ENCODE measurements around the gene SPTLC3. TPM values are rescaled to one million over a fixed set of nuclear protein-coding genes. Genes with fewer than 3 reads are reported as not detected.

The SPTLC3 gene
- total RNA-seq, 2 experiments from 2014 or later, result not detected

GRCh38 chr20:13099676-13100075, 90.9 kb downstream of the SPTLC3 start:
- no TSS peak for BruUV-seq (replicated peaks)
- POLR2A ChIA-PET, result no interaction called here
- Histone ChIP-seq H3K9me3 (ENCODE audit: low read length) (no peaks in the 10 kb centered on the region), H4K20me1 (ENCODE audit: insufficient read depth, low read length) (no peaks in the 10 kb centered on the region), H3K79me2 (ENCODE audit: insufficient read depth, low read depth, low read length) (no peaks in the 10 kb centered on the region), H3K4me1 (ENCODE audit: insufficient read depth, low read length, poor library complexity, severe bottlenecking) (no peaks in the 10 kb centered on the region), H2AFZ (ENCODE audit: low read length) (no peak overlapping the region), H3K4me3 (ENCODE audit: low read depth, low read length, poor library complexity, severe bottlenecking) (no peak overlapping the region), H3K9me2 (ENCODE audit: insufficient read depth, low read length) (no peaks in the 10 kb centered on the region), H3K36me3 (ENCODE audit: insufficient read depth, low read length) (no peaks in the 10 kb centered on the region), H3K4me2 (ENCODE audit: low read length) (no peak overlapping the region), H3K27ac (ENCODE audit: low read depth, low read length, poor library complexity, severe bottlenecking) (no peak overlapping the region)
- no peak for DNase-seq (ENCODE audit: low spot score)
- CTCF ChIA-PET (ENCODE audit: unreplicated experiment), result no interaction called here
- intact Hi-C loops (cut with micrococcal nuclease; ENCODE audit: unreplicated experiment), result loop anchor here (10.0 kb wide), 1 partner anchor 265 kb away; no protein-coding TSS in a partner anchor
- TF ChIP-seq, protein P1, sequence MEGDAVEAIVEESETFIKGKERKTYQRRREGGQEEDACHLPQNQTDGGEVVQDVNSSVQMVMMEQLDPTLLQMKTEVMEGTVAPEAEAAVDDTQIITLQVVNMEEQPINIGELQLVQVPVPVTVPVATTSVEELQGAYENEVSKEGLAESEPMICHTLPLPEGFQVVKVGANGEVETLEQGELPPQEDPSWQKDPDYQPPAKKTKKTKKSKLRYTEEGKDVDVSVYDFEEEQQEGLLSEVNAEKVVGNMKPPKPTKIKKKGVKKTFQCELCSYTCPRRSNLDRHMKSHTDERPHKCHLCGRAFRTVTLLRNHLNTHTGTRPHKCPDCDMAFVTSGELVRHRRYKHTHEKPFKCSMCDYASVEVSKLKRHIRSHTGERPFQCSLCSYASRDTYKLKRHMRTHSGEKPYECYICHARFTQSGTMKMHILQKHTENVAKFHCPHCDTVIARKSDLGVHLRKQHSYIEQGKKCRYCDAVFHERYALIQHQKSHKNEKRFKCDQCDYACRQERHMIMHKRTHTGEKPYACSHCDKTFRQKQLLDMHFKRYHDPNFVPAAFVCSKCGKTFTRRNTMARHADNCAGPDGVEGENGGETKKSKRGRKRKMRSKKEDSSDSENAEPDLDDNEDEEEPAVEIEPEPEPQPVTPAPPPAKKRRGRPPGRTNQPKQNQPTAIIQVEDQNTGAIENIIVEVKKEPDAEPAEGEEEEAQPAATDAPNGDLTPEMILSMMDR (conservative IDR thresholded peaks at IDR 0.05; ENCODE audit: low read length), result no peak
- TF ChIP-seq EZH2phosphoT487 (IDR thresholded peaks at IDR 0.05; ENCODE audit: borderline replicate concordance, low read depth, low read length), result no peak

DNA sequence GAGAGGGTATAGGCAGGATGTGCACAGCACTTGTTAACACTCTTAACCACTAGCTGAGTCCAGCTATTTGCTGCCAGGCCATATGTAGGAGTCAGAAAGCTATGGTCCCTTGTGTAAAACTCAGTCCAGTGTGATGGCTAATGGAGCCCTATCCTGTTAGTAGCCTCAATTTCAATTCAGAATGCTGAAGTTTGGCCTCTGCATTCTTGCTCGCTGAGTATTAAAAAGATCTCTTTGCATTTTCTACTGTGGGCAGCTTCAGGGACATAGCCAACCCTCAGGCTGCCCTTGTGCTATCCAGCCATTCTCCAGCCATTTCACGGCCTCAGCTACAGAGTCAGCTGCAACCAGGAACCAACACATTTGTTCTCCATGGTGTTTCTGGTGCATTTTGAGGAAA, 92.5 kb downstream of the SPTLC3 start:
- Histone ChIP-seq H3K9me2 (ENCODE audit: insufficient read depth, low read length) (no peaks in the 10 kb centered on the region), H3K4me3 (ENCODE audit: low read depth, low read length, poor library complexity, severe bottlenecking) (no peak overlapping the region), H4K20me1 (ENCODE audit: insufficient read depth, low read length) (no peaks in the 10 kb centered on the region), H2AFZ (ENCODE audit: low read length) (no peak overlapping the region), H3K36me3 (ENCODE audit: insufficient read depth, low read length) (no peaks in the 10 kb centered on the region), H3K27ac (ENCODE audit: low read depth, low read length, poor library complexity, severe bottlenecking) (no peak overlapping the region), H3K9me3 (ENCODE audit: low read length) (no peaks in the 10 kb centered on the region), H3K79me2 (ENCODE audit: insufficient read depth, low read depth, low read length) (no peaks in the 10 kb centered on the region), H3K4me1 (ENCODE audit: insufficient read depth, low read length, poor library complexity, severe bottlenecking) (no peaks in the 10 kb centered on the region), H3K4me2 (ENCODE audit: low read length) (no peak overlapping the region)
- no peak for DNase-seq (ENCODE audit: low spot score)
- no peak for TF ChIP-seq EZH2phosphoT487 (IDR thresholded peaks at IDR 0.05; ENCODE audit: borderline replicate concordance, low read depth, low read length)
- TF ChIP-seq, protein P1 (conservative IDR thresholded peaks at IDR 0.05; ENCODE audit: low read length), result no peak
- ChIA-PET CTCF (ENCODE audit: unreplicated experiment) (no interaction called here), POLR2A (no interaction called here)
- intact Hi-C loops (cut with micrococcal nuclease; ENCODE audit: unreplicated experiment), result loop anchor here (10.0 kb wide), 1 partner anchor 266 kb away; no protein-coding TSS in a partner anchor
- no TSS peak for BruUV-seq (replicated peaks)

- H3K36me3 ChIP-seq (ENCODE audit: insufficient read depth, low read length), result no peaks in the 10 kb centered on the region
- CTCF ChIA-PET (ENCODE audit: unreplicated experiment), result no interaction called here
- no TSS peak for BruUV-seq (replicated peaks)
- no peaks in the 10 kb centered on the region for H3K4me1 ChIP-seq (ENCODE audit: insufficient read depth, low read length, poor library complexity, severe bottlenecking)
- no peaks in the 10 kb centered on the region for H3K9me3 ChIP-seq (ENCODE audit: low read length)
- no peaks in the 10 kb centered on the region for H3K9me2 ChIP-seq (ENCODE audit: insufficient read depth, low read length)
- no peak for DNase-seq (ENCODE audit: low spot score)
- H3K4me2 ChIP-seq (ENCODE audit: low read length), result no peak overlapping the region
- no peak overlapping the region for H3K27ac ChIP-seq (ENCODE audit: low read depth, low read length, poor library complexity, severe bottlenecking)
- H3K4me3 ChIP-seq (ENCODE audit: low read depth, low read length, poor library complexity, severe bottlenecking), result no peak overlapping the region
- TF ChIP-seq, protein P1 (conservative IDR thresholded peaks at IDR 0.05; ENCODE audit: low read length), result no peak
- no peak for TF ChIP-seq EZH2phosphoT487 (IDR thresholded peaks at IDR 0.05; ENCODE audit: borderline replicate concordance, low read depth, low read length)
- POLR2A ChIA-PET, result no interaction called here
- H2AFZ ChIP-seq (ENCODE audit: low read length), result no peak overlapping the region
- intact Hi-C loops (cut with micrococcal nuclease; ENCODE audit: unreplicated experiment), result loop anchor here (10.0 kb wide), 1 partner anchor 267 kb away; no protein-coding TSS in a partner anchor
- no peaks in the 10 kb centered on the region for H3K79me2 ChIP-seq (ENCODE audit: insufficient read depth, low read depth, low read length)
- H4K20me1 ChIP-seq (ENCODE audit: insufficient read depth, low read length), result no peaks in the 10 kb centered on the region
Observed at GRCh38 chr20:13101706-13102105, 92.9 kb downstream of the SPTLC3 start.
